HG03460 (cell line): ENCODE measurements around the gene C9.
"Not testable (repeated sequence)": the region's sequence is repeated elsewhere in the genome, so short reads cannot be mapped to it uniquely, and the experiment has no call there.

Experiments
- ATAC-seq: cut with Tn5 transposase; IDR thresholded peaks from one replicate; pipeline ENCODE4 v1.9.1; 2021; ENCODE audit not compliant: unreplicated experiment

Gene C9

DNA sequence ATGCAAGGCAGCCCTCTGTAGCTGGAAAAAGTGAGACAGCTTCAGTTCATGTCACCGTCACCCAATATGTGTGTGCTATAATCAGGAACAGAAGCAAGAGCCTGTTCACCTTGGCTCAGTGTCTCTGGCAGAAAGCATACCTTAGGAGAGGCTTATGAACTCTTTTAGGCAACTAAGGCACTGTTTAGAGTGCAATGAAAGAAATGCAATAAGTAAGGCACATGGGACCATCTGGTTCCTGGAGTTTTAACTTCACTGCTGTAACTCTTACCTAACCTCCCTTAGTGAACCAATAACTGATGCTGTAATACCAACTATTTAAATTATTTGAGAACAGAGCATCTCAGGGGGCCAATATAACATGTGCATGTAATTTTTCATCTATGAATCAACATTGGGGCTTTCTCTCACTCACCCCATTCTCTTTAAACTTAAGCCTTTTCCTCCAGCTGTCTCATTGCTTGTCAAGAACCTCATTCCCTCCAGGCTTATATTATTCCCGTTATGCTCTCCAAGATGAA, 32.4 kb downstream of the C9 start:
- ATAC-seq: no peak

DNA sequence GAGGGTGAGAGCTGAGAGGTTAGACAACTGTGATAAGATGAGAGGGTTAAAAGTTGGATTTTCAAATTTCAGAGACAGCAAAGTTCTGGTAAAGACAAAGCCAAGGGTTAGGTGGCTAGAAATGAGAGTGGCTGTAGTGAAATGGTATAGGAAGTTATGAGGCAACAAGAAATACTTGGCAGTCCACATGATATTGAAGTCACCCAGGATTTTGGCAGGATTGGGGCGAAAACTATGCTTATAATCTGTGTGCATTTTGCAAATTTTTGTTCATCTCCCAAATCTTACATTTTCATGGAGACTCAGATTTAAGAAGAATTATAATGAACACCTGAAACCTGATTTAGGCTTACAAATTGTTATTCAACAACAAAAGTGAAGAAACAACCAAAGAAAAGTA, 35.6 kb downstream of the C9 start:
- no peak for ATAC-seq

GRCh38 chr5:39323542-39323941, 40.8 kb downstream of the C9 start:
- ATAC-seq: no peak

- ATAC-seq: no peak
Observed at GRCh38 chr5:39319395-39319794, 44.9 kb downstream of the C9 start.

DNA sequence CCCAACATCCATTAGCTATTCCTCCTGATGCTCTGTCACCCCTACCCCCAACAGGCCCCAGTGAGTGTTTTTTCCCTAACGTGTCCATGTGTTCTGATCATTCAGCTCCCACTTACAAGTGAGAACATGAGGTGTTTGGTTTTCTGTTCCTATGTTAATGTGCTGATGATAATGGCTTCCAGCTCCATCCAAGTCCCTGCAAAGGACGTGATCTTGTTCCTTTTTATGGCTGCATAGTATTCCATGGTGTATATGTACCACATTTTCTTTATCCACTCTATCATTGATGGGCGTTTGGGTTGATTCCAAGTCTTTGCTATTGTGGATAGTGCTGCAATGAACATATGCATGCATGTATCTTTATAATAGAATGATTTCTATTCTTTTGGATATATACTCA, 47.8 kb downstream of the C9 start:
- ATAC-seq: not testable (repeated sequence)

- no peak for ATAC-seq
Observed at GRCh38 chr5:39315995-39316394, 48.3 kb downstream of the C9 start.

DNA sequence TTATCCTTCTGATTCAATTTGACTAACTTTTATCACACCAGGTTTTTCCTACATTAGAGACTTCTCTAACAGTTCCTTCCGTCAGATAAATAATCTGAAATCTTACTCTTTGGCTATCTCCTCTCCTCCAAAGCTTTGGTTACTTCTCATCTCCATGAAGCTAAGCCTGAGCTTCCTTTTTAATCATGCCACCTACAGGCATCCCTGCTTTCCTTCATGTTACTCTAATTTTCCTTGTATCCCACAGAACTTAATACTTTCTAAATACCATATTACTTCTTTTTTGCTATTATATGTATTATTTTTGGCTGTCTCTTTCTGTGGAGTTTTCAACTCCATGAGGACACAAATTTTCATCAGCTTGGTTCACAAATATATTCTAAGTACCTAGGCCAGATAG, 49.7 kb downstream of the C9 start:
- no peak for ATAC-seq

DNA sequence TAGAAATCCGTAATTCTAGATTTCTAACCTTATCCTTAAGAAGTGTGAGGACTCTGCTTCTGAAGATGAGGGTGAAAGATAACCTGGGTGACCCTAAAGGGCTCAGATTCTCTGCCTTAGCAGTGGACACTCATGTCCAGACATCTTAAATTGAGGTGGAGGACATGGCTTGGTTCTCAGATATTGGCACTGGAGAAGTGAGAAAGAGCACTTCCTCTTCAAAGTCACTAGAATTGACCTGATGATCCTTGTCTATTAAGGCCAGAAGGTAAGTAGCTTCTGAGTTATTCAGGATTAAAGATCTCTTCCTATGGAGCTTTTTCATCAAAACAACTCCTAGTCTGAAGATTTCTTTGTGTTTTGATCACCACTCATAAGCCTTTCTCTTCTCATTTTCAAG, 54.8 kb downstream of the C9 start:
- ATAC-seq: no peak

- no peak for ATAC-seq
Observed at GRCh38 chr5:39302472-39302871, 61.8 kb downstream of the C9 start.

DNA sequence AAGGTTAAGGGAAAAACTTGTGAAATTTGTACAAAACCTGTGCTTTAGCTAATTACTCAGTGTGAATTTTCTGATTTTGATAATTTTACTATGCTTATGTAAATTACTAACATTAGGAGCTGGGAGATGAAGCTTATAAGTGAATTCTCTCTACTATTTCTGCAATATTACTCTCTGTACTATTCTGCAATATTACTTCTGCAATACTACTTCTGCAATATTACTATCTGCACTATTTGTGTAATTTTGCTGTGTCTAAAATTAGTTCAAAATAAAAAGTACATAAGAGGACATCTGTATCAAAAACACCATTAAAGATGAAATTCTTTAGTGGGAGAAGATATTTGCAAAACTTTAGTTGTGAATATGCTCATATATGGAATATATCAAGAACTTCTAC, 62.9 kb downstream of the C9 start:
- ATAC-seq: no peak

GRCh38 chr5:39299962-39300361, 64.3 kb downstream of the C9 start:
- ATAC-seq: no peak

DNA sequence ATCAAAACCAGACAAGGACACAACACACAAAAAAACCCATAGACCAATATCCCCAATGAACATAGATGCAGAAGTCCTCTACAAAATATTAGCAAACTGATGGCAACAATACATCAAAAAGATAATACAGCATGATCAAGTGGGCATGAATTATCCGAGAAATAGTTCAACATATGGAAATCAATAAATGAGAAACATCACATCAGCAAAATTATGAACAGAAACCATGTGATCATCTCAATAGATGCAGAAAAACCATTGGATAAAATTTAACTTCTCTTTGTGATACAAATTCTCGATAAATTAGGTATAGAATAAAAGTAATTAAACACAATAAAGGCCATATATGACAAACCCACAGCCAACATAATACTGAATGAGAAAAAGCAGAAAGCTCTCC, 69.6 kb downstream of the C9 start:
- ATAC-seq: no peak

GRCh38 chr5:39284552-39284951, 79.7 kb downstream of the C9 start:
- no peak for ATAC-seq

GRCh38 chr5:39283231-39283818, 81.0 kb downstream of the C9 start:
- peak; percentile 87 for ATAC-seq

GRCh38 chr5:39282561-39282960, 81.7 kb downstream of the C9 start:
- no peak for ATAC-seq

DNA sequence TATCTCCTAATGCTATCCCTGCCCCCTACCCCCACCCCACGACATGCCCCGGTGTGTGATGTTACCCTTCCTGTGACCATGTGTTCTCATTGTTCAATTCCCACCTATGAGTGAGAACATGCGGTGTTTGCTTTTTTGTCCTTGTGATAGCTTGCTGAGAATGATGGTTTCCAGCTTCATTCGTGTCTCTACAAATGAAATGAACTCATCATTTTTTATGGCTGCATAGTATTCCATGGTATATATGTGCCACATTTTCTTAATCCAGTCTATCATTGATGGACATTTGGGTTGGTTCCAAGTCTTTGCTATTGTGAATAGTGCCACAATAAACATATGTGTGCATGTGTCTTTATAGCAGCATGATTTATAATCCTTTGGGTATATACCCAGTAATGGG, 88.4 kb downstream of the C9 start:
- ATAC-seq: not testable (repeated sequence)

DNA sequence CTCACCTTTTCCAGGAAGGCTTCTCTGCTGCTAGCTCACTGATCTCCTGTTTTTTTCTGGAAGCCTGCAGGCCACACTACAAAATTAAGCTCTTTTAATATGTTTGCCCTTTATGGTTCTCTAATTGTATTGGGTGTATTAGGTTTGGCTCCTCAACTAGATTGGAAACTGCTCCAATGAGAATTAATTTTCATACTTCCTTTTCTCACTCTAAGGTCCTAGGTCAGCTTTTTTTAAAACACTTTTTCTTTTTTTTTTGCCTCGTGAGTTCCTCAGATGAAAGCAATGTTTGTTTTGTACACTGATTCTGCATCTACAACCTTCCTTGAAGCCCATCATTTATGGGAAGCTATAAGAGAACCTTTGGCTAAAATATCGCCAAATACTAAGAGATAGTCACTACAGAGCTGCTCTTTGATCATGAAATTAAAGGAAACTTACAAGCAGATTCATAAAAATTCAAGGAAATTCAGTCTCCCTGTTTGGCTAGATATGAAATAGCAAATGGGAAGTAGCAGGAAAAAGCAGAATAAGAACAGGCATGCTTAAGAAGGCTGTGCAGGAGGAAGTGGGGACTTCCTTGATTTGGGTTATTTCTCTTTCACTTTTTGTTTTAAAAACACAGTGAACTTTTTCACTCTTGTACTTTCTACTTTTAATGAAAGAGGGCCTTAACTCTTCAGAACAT, 89.8 kb downstream of the C9 start:
- peak; percentile 86 for ATAC-seq

DNA sequence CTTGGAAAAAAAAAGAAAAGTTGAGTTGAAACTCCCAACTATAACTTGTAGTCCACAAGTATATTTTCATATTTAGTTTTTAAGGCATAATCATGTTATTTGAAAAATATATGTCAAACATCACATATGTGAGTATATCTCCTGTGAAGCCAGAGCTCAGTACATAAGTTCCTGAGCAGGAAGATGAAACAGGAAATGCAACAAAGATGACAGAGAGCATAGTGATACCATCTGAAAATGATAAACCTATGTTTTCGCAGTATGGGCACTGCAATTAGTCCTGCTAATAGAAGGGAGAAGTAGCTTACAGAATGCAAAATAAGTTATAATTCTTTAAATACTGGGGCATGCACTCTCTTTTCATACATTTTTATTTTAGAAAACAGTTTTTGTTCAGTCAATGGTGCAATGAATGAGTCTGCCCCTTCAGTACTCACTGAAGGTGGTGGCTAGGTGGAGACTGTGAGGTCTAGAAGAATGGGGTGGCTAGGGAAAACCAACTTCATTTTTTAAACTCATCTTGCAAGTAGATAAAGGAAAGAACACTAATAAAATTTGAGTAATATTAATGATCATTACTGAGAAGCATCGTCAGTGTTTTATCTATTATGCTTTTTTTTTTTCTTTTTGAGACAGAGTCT, 90.9 kb downstream of the C9 start:
- no peak for ATAC-seq

GRCh38 chr5:39272869-39273231, 91.4 kb downstream of the C9 start:
- not testable (repeated sequence) for ATAC-seq

DNA sequence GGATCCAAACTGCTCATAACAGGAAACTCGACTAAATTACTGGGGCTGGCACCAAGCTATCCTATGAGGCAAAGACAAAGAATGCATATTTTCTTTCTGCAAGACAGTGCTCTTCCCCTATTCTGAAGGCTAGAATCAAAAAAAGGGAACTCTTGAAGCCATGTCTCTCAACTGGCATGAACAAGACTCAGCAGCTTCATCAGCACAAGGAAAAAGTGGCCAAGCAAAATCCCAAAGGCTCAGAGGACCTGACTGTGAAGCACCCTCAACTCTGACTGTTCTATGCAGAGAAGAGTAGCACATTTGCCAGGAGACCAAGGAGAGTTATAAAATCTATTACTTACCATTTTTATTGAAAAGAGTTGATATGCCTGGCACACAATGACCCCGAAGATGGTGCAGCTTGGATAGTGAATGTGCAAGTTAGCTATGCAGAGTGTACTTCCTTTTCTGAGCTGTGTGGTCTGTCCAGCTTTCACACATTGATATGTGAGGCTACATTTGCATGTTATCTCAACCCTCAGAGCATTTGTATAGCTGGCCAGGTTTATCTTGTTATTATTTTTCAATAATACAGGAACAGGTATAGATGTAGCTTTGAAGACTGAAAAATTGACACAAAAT, 94.0 kb downstream of the C9 start:
- ATAC-seq: peak; percentile 59

DNA sequence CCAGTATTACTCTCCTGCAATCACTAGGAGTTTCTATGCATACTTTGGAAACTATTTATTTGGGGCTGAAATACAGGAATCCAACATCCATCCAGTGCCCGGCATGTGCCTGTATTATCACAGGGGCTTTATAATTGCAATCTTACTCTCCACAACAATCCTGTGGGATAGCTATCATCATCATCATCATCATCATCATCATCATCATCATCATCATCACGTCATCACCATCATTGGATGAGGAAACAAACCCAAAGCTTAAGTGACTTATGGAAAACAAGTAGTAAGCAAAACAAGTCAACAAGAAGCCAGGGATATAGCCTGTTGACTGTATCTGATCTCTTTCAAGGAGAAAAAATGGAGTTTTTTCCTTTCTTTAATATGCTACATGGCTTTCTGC, 97.1 kb downstream of the C9 start:
- ATAC-seq: no peak

- no peak for ATAC-seq
Observed at GRCh38 chr5:39266442-39266841, 97.9 kb downstream of the C9 start.
